ENCODE data around the gene EHBP1.
"Not testable (repeated sequence)": the region's sequence is repeated elsewhere in the genome, so short reads cannot be mapped to it uniquely, and the experiment has no call there.

Gene EHBP1

DNA sequence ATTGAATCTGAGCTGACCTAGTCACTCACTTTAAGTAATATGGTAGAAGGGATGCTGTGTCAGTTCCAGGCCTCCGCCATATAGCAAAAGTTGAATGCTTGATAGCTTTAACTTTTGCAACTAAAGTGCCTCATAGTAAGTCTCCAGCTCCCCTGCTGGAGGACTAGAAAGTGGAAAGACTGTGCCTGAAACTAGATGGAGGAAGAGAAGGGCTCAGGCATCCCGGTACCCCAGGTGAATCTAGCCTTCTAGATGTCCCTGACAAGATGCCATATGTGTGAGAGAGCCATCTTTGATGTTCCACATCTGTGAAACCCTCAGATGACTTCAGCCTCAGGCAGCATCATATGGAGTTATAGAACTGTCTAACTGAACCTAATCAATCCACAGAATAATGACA, 366.2 kb downstream of the EHBP1 start:
- H3K4me3 ChIP-seq (ENCODE audit: low read depth, low read length): no peak overlapping the region
- no peak for DNase-seq (ENCODE audit: low read depth)
- TF ChIP-seq MYC (IDR thresholded peaks at IDR 0.05; ENCODE audit: low read depth, low read length): no peak
- no peak for TF ChIP-seq CTCF (IDR thresholded peaks at IDR 0.05; ENCODE audit: low read depth, low read length)
- no peak for TF ChIP-seq POLR2A (IDR thresholded peaks at IDR 0.05; ENCODE audit: extremely low read depth, insufficient read length)
- TF ChIP-seq, protein P1, sequence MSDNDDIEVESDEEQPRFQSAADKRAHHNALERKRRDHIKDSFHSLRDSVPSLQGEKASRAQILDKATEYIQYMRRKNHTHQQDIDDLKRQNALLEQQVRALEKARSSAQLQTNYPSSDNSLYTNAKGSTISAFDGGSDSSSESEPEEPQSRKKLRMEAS (IDR thresholded peaks at IDR 0.05; ENCODE audit: low read depth, low read length): no peak

DNA sequence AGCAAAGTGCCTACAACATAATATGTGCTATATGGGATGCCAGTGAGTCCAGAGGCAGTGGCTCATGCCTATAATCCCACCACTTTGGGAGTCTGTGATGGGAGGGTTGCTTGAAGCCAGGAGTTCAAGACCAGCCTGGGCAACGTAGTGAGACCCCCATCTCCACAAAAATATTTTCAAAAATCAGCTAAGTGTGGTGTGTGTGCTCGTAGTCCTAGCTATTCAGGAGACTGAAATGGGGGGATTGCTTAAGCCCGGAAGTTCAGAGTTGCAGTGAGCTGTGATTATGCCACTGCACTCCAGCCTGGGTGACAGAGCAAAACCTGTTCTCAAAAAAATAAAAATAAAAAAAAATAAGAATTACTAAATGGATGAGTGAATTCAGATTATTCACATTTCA, 368.5 kb downstream of the EHBP1 start:
- no peak for DNase-seq (ENCODE audit: low read depth)
- TF ChIP-seq CTCF (IDR thresholded peaks at IDR 0.05; ENCODE audit: low read depth, low read length) (no peak), MYC (IDR thresholded peaks at IDR 0.05; ENCODE audit: low read depth, low read length) (no peak), POLR2A (IDR thresholded peaks at IDR 0.05; ENCODE audit: extremely low read depth, insufficient read length) (no peak)
- TF ChIP-seq, protein P1 (IDR thresholded peaks at IDR 0.05; ENCODE audit: low read depth, low read length): no peak
- H3K4me3 ChIP-seq (ENCODE audit: low read depth, low read length): no peak overlapping the region

DNA sequence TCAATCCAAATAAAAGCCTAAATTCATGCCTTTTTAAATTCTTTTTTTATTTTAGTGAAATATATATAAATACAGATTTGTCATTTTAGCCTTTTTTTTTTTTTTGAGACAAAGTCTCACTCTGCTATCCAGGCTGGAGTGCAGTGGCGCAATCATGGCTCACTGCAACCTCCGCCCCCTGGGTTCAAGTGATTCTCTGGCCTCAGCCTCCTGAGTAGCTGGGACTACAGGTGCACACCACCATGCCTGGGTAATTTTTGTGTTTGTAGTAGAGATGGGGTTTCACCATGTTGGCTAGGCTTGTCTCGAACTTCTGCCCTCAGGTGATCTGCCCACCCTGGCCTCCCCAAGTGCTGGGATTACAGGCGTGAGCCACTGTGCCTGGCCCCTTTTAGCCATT, 368.9 kb downstream of the EHBP1 start:
- not testable (repeated sequence) for H3K4me3 ChIP-seq (ENCODE audit: low read depth, low read length); DNase-seq (ENCODE audit: low read depth)

- no peak overlapping the region for H3K4me3 ChIP-seq (ENCODE audit: low read depth, low read length)
- TF ChIP-seq MYC (IDR thresholded peaks at IDR 0.05; ENCODE audit: low read depth, low read length) (no peak), CTCF (IDR thresholded peaks at IDR 0.05; ENCODE audit: low read depth, low read length) (peak; percentile 54), POLR2A (IDR thresholded peaks at IDR 0.05; ENCODE audit: extremely low read depth, insufficient read length) (no peak)
- TF ChIP-seq, protein P1 (IDR thresholded peaks at IDR 0.05; ENCODE audit: low read depth, low read length): no peak
- peak; percentile 63 for DNase-seq (ENCODE audit: low read depth)
Measured at GRCh38 chr2:63078852-63079606, 373.5 kb downstream of the EHBP1 start.

- DNase-seq (ENCODE audit: low read depth): no peak
- H3K4me3 ChIP-seq (ENCODE audit: low read depth, low read length): no peak overlapping the region
- no peak for TF ChIP-seq MYC (IDR thresholded peaks at IDR 0.05; ENCODE audit: low read depth, low read length)
- TF ChIP-seq, protein P1 (IDR thresholded peaks at IDR 0.05; ENCODE audit: low read depth, low read length): no peak
Measured at GRCh38 chr2:63081404-63081803, 375.9 kb downstream of the EHBP1 start.

DNA sequence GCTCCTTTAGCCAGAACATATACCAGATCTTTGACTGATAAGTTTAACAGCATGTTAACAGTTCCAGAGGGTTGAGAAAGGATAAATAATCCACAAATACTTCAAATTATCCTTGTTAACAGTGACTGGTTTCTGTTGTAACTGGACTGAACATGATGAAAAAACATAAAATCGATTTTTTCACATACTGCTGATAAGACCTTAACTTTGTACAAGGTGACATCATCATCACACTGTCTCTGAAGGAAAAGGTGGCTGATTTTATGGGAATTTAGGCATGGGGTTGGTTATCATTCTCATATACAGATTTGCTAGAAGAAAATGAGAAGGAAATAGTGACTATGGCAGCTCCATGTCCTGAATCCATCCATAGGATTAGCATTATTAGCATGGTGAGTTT, 381.2 kb downstream of the EHBP1 start:
- no peak for DNase-seq (ENCODE audit: low read depth)
- TF ChIP-seq, protein P1 (IDR thresholded peaks at IDR 0.05; ENCODE audit: low read depth, low read length): no peak
- TF ChIP-seq CTCF (IDR thresholded peaks at IDR 0.05; ENCODE audit: low read depth, low read length) (no peak), POLR2A (IDR thresholded peaks at IDR 0.05; ENCODE audit: extremely low read depth, insufficient read length) (no peak), MYC (IDR thresholded peaks at IDR 0.05; ENCODE audit: low read depth, low read length) (no peak)
- no peak overlapping the region for H3K4me3 ChIP-seq (ENCODE audit: low read depth, low read length)

DNA sequence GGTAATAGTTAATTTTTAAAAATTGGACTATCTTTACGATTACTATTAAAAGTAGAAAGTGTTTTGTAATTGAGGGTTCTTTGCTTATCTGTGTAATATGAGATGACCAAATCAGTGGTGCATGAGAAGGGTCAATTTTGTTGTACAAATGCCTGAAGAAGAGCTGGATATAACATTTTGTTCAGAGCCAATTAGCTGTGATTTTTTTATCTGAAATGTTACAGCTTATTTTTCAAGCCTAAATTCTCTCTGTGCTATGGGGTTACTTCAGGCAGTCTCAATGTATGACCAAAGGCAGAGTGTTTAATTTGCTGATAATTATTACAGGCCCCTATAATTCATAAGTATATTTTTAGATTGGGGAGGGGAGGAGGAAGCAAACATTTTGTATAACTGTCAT, 386.9 kb downstream of the EHBP1 start:
- no peak for TF ChIP-seq POLR2A (IDR thresholded peaks at IDR 0.05; ENCODE audit: extremely low read depth, insufficient read length)
- TF ChIP-seq CTCF (IDR thresholded peaks at IDR 0.05; ENCODE audit: low read depth, low read length): no peak
- TF ChIP-seq, protein P1 (IDR thresholded peaks at IDR 0.05; ENCODE audit: low read depth, low read length): no peak
- TF ChIP-seq MYC (IDR thresholded peaks at IDR 0.05; ENCODE audit: low read depth, low read length): no peak
- DNase-seq (ENCODE audit: low read depth): no peak
- H3K4me3 ChIP-seq (ENCODE audit: low read depth, low read length): no peak overlapping the region
